NCI-H187 treated with DMSO at 0.1 percent for 48 hours (cell line): Measurements from ENCODE around the gene TBC1D12.
A peak's percentile ranks its signal among the peaks of the same experiment; 100 is the strongest.
"Not testable (repeated sequence)": the region's sequence is repeated elsewhere in the genome, so short reads cannot be mapped to it uniquely, and the experiment has no call there.

Experiments used
- DNase-seq: peaks from one replicate; lab custom pipeline; 2025; lab: John Stamatoyannopoulos, UW

TBC1D12 gene

GRCh38 chr10:94456942-94457341 lies 54.6 kb downstream of the TBC1D12 start:
- no peak for DNase-seq

GRCh38 chr10:94459385-94459784 lies 57.0 kb downstream of the TBC1D12 start:
- no peak for DNase-seq

GRCh38 chr10:94461503-94461902 lies 59.2 kb downstream of the TBC1D12 start:
- DNase-seq = no peak

- no peak for DNase-seq
Measured at GRCh38 chr10:94462130-94462529, 59.8 kb downstream of the TBC1D12 start.

DNA sequence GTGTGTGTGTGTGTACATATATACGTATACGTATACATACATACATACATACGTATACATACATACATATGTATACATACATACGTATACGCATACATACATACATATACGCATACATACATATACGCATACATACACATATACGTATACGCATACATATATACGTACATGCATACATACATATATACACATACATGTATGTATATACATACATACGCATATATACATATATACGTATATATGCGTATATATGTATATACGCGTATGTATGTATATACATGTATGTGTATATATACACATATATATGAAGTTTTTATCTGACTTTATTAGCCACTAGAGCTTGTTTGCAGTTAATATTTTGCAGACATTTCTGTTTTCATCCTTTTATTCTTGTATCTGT lies 63.3 kb downstream of the TBC1D12 start:
- no peak for DNase-seq

GRCh38 chr10:94481410-94481809 lies 79.1 kb downstream of the TBC1D12 start:
- DNase-seq = no peak

DNA sequence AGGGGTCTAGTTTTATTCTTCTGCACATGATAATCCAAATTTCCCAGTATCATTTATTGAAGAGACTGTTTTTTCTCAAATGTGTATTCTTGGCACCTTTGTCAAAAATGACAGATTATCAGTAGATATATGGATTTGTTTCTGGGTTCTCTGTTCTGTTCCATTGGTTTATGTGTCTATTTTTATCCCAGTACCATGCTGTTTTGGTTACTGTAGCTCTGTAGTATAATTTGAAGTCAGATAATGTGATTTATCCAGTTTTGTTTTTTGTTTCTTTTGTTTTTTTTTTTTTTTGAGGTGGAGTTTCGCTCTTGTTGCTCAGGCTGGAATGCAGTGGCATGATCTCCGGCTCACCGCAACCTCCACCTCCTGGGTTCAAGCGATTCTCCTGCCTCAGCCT lies 81.6 kb downstream of the TBC1D12 start:
- no peak for DNase-seq

- DNase-seq = no peak
Measured at GRCh38 chr10:94485094-94485493, 82.8 kb downstream of the TBC1D12 start.

DNA sequence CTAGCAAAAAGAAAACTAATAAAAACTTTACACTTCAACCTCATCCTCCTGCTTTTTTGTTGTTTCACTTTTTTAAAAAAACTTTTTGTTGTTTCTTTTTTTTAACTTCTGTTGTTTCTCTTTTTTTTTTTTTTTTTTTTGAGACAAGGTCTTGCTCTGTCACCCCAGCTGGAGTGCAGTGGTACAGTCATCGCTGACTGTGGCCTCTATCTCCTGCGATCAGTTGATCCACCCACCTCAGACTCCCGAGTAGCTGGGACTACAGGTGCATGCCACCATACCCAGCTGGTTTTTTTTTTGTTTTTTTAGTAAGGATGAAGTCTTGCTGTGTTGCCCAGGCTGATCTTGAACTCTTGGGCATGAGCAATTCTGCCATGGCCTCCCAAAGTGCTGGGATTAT lies 85.2 kb downstream of the TBC1D12 start:
- DNase-seq = no peak

DNA sequence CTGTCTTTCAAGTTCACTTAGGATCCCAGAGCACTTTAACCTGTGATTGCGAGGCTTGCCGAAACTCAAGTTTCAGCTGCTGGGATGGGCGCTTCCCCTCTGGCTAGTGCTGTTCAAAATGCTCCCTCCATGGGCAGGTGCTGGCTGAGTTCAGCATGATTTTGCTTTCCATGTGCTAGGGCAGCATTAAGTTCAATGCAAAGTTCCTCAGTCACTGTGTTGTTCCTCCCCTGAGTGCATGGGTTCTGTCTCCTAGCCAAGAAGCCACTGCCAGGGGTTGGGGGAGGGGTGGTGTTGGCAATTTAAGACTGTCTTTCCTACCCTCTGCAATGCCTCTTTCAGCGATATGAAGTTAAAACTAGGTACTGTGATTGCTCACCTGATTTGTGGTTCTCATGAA lies 86.8 kb downstream of the TBC1D12 start:
- no peak for DNase-seq

- DNase-seq = no peak
Measured at GRCh38 chr10:94489976-94490788, 87.8 kb downstream of the TBC1D12 start.

GRCh38 chr10:94490789-94491039 lies 88.4 kb downstream of the TBC1D12 start:
- no peak for DNase-seq

DNA sequence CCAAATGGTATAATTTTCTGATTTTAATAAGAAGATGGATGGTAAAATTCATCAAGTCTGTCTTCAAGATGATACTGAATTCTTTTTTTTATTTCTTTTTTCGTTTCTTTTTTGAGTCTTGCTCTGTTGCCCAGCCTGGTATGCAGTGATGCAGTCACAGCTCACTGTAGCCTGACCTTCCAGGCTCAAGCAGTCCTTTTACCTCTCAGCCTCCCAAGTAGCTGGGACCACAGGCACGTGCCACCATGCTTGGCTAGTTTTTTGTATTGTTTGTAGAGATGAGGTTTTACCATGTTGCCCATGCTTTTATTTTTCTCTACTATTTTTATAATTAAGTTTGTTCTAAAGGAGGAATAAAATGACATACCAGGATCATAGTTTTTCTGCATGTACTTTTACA lies 91.1 kb downstream of the TBC1D12 start:
- DNase-seq = no peak

DNA sequence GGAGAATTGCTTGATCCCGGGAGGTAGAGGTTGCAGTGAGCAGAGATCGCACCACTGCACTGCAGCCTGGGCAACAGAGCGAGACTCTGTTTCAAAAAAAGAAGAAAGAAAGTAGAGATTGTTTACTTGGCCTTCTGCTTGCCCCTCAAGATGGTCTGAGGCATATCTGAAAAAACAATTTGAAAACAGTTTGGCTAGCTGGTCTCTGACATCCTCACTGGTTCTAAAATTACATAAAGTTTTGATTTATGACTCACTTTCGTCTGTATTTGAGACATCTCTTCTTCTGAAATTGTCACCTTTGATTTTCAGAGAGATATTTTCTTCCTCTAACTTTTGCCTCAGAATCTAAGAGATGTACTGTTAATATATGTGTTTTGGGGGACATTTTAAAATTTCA lies 93.7 kb downstream of the TBC1D12 start:
- no peak for DNase-seq

GRCh38 chr10:94496646-94497045 lies 94.3 kb downstream of the TBC1D12 start:
- no peak for DNase-seq

GRCh38 chr10:94500063-94500462 lies 97.7 kb downstream of the TBC1D12 start:
- DNase-seq = no peak

- DNase-seq = no peak
Measured at GRCh38 chr10:94521276-94522250, 119.2 kb downstream of the TBC1D12 start.

DNA sequence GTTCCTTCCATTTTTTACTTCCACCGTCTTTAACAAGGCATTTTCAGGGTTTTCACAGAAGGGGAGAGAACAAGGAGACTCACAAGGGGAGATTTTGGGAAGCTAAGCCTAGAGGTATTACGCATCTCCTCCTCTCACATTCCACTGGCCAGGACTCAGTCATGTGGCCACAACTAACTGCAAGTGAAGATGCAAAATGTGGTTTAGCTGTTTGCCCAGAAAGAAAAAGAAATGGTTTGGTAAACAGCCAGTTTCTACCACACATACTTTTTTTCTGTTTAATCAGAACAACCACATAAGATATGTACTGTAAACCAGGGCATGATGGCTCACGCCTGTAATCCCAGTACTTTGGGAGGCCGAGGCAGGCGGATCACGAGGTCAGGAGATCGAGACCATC lies 121.8 kb downstream of the TBC1D12 start:
- DNase-seq = no peak

DNA sequence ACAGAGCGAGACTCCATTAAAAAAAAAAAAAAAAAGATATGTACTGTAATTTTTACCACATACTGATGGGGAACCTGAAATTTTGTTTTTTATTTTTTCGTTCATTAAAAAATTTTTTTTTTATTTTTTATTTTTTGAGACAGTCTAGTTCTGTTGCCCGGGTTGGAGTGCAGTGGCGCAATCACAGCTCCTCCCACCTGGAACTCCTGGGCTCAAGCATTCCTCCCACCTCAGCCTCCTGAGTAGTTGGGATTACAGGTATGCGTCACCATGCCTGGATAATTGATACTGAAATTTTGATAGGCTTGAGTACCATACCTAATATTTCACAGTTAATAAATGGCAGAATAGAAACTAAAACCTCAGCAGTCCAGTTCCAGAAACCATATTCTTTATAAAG lies 122.4 kb downstream of the TBC1D12 start:
- DNase-seq = no peak

GRCh38 chr10:94531550-94531949 lies 129.2 kb downstream of the TBC1D12 start:
- DNase-seq = not testable (repeated sequence)

GRCh38 chr10:94533027-94533426 lies 130.7 kb downstream of the TBC1D12 start:
- DNase-seq = no peak

DNA sequence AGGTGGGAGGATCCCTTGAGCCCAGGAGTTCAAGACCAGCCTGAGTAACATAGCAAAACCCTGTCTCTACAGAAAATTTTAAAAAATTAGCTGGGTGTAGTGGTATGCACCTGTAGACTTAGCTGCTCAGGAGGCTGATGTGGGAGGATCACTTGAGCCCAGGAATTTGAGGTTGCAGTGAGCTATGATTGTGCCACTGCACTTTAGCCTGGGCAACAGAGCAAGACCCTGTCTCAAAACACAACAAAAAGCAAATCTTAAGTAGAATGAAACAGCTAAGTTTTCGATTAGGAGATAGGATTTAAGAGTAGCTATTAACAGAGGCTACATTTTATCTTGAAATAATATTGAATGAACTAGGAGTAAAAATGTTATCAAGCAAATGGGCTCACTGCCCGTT lies 139.9 kb downstream of the TBC1D12 start:
- DNase-seq = not testable (repeated sequence)

- DNase-seq = peak; percentile 41
Measured at GRCh38 chr10:94545391-94546048, 143.2 kb downstream of the TBC1D12 start, which contains the start of gene HELLS. HELLS (plus strand) TSS chr10:94545788; CDS start chr10:94545922, 134 bp downstream.
